Keratinocyte (primary cell): Measurements from ENCODE around the gene GADD45GIP1.

ENCODE experiments used
- EZH2 ChIP-seq: IDR thresholded peaks from one replicate; pipeline ENCODE4 v1.6.1; 2012; ENCODE audit warnings: inconsistent platforms, mild to moderate bottlenecking, low read length, moderate library complexity
- TF ChIP-seq, protein P1 (sequence below), 3 experiments: IDR thresholded peaks in 1 of 3; conservative IDR thresholded peaks in 1 of 3; optimal IDR thresholded peaks in 1 of 3; 2 replicates in 2 of 3; 3 replicates in 1 of 3; pipeline versions ENCODE3 to v1.5.1; 2011; ENCODE audit warnings: low read length in 3 of 3, mild to moderate bottlenecking in 3 of 3, moderate library complexity in 2 of 3, control low read depth in 1 of 3, inconsistent platforms in 1 of 3; ENCODE audit not compliant: insufficient read depth in 2 of 3; ENCODE audit errors: extremely low read depth in 1 of 3

DNA sequence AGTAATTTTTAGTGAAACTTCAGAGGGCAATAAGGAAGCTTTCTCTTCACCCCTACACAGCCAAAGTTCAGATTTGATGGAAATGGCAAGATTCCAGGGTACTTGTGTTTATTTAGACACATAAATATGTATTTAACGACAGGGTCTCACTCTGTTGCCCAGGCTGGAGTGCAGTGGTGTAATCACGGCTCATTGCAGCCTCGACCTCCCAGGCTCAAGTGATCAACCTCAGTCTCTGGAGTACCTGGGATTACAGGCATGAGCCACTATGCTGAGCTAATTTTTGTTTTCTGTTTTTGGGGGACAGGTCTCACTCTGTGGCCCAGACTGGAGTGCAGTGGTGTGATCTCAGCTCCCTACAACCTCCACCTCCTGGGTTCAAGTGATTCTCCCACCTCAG, 36.0 kb downstream of the GADD45GIP1 start:
- TF ChIP-seq, protein P1, sequence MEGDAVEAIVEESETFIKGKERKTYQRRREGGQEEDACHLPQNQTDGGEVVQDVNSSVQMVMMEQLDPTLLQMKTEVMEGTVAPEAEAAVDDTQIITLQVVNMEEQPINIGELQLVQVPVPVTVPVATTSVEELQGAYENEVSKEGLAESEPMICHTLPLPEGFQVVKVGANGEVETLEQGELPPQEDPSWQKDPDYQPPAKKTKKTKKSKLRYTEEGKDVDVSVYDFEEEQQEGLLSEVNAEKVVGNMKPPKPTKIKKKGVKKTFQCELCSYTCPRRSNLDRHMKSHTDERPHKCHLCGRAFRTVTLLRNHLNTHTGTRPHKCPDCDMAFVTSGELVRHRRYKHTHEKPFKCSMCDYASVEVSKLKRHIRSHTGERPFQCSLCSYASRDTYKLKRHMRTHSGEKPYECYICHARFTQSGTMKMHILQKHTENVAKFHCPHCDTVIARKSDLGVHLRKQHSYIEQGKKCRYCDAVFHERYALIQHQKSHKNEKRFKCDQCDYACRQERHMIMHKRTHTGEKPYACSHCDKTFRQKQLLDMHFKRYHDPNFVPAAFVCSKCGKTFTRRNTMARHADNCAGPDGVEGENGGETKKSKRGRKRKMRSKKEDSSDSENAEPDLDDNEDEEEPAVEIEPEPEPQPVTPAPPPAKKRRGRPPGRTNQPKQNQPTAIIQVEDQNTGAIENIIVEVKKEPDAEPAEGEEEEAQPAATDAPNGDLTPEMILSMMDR (optimal IDR thresholded peaks at IDR 0.05 in 1 of 3, IDR thresholded peaks at IDR 0.05 in 1 of 3, conservative IDR thresholded peaks at IDR 0.05 in 1 of 3; ENCODE audit: extremely low read depth in 1 of 3, insufficient read depth in 2 of 3, low read length in 3 of 3), result no peak
- TF ChIP-seq EZH2, result no peak
